WTC11 (cell line): ENCODE results near the gene ABHD3. TPM values are rescaled to one million over a fixed set of nuclear protein-coding genes. Genes with fewer than 3 reads are reported as not detected.

ENCODE experiments used
- ATAC-seq: fragments of 200-7000 bp; cut with Tn5 transposase; 2 replicates; pipeline ENCODE4 v1.10.0; 2021; ENCODE audit warnings: mild to moderate bottlenecking, moderate library complexity
- CTCF ChIA-PET: fragments of 300-600 bp; sonication (Branson Sonifier 250); formaldehyde crosslinking; loops from one replicate; lab custom pipeline; 2021; ENCODE audit warnings: antibody characterized with exemption; lab: Charles Lee
- POLR2A ChIA-PET: fragments of 350-600 bp; sonication (Branson Sonifier 250); formaldehyde crosslinking; loops from one replicate; lab custom pipeline; 2021; ENCODE audit warnings: antibody characterized with exemption; lab: Charles Lee
- DNase-seq: peaks from one replicate; pipeline ENCODE4 v3.0.0; 2021; ENCODE audit warnings: low spot score
- H3K27ac Mint-ChIP-seq: 2 replicates; pipeline ENCODE4 v1.8.0; 2021; ENCODE audit warnings: mixed read lengths
- H3K27me3 Mint-ChIP-seq: 2 replicates; pipeline ENCODE4 v1.8.0; 2021; ENCODE audit warnings: low read depth, mild to moderate bottlenecking, moderate library complexity, mixed read lengths
- H3K36me3 Mint-ChIP-seq: 2 replicates; pipeline ENCODE4 v1.8.0; 2021; ENCODE audit warnings: mixed read lengths
- H3K4me1 Mint-ChIP-seq: 2 replicates; pipeline ENCODE4 v1.8.0; 2022; ENCODE audit warnings: mixed read lengths
- H3K4me3 Mint-ChIP-seq: 2 replicates; pipeline ENCODE4 v1.8.0; 2021; ENCODE audit warnings: mild to moderate bottlenecking, moderate library complexity, mixed read lengths
- H3K9me3 Mint-ChIP-seq: 2 replicates; pipeline ENCODE4 v1.8.0; 2021; ENCODE audit warnings: mixed read lengths
- ATF1 ChIP-seq: sonication (generic); formaldehyde crosslinking; IDR thresholded peaks from 2 replicates; pipeline ENCODE4 v1.8.1; 2023; ENCODE audit warnings: mild to moderate bottlenecking, moderate library complexity, missing genetic modification reagents
- FOXK1 ChIP-seq: sonication (generic); formaldehyde crosslinking; IDR thresholded peaks from 2 replicates; pipeline ENCODE4 v1.8.0; 2022; ENCODE audit warnings: mild to moderate bottlenecking, moderate library complexity, missing genetic modification reagents
- GABPB1 ChIP-seq: sonication (generic); formaldehyde crosslinking; IDR thresholded peaks from 2 replicates; pipeline ENCODE4 v1.8.1; 2023; ENCODE audit warnings: mild to moderate bottlenecking, missing genetic modification reagents
- GRHL2 ChIP-seq: fragments of 250-450 bp; sonication (Bioruptor Pico); IDR thresholded peaks from 2 replicates; pipeline ENCODE4 v1.8.0; 2022; ENCODE audit warnings: mild to moderate bottlenecking, moderate library complexity; ENCODE audit not compliant: insufficient replicate concordance, severe bottlenecking
- HMGA2 ChIP-seq: fragments of 250-450 bp; sonication (Bioruptor Pico); IDR thresholded peaks from 2 replicates; pipeline ENCODE4 v1.4.0; 2021; ENCODE audit warnings: mild to moderate bottlenecking, moderate library complexity
- JUN ChIP-seq: sonication (generic); formaldehyde crosslinking; IDR thresholded peaks from 2 replicates; pipeline ENCODE4 v1.8.0; 2023; ENCODE audit warnings: mild to moderate bottlenecking, missing genetic modification reagents
- MYBL2 ChIP-seq: sonication (generic); formaldehyde crosslinking; IDR thresholded peaks from 2 replicates; pipeline ENCODE4 v1.8.1; 2023; ENCODE audit warnings: mild to moderate bottlenecking, moderate library complexity, missing genetic modification reagents
- NFYB ChIP-seq: sonication (generic); formaldehyde crosslinking; conservative IDR thresholded peaks from 2 replicates; pipeline ENCODE4 v1.8.0; 2022; ENCODE audit warnings: low read depth, missing genetic modification reagents
- NR2C2 ChIP-seq: sonication (generic); formaldehyde crosslinking; IDR thresholded peaks from 2 replicates; pipeline ENCODE4 v1.8.0; 2022; ENCODE audit warnings: mild to moderate bottlenecking, missing genetic modification reagents
- SMAD4 ChIP-seq: sonication (generic); formaldehyde crosslinking; IDR thresholded peaks from 2 replicates; pipeline ENCODE4 v1.8.0; 2022; ENCODE audit warnings: mild to moderate bottlenecking, missing genetic modification reagents
- TEAD1 ChIP-seq: sonication (generic); formaldehyde crosslinking; IDR thresholded peaks from 2 replicates; pipeline ENCODE4 v1.8.0; 2022; ENCODE audit warnings: mild to moderate bottlenecking, missing genetic modification reagents
- ZBTB21 ChIP-seq: sonication (generic); formaldehyde crosslinking; IDR thresholded peaks from 2 replicates; pipeline ENCODE4 v1.8.1; 2023; ENCODE audit warnings: mild to moderate bottlenecking, missing genetic modification reagents, borderline replicate concordance
- ZNF121 ChIP-seq: sonication (generic); formaldehyde crosslinking; IDR thresholded peaks from 2 replicates; pipeline ENCODE4 v1.8.0; 2023; ENCODE audit warnings: missing genetic modification reagents
- total RNA-seq: library from RNA; stranded (reverse); gene quantifications from 3 replicates; pipeline ENCODE4 v1.2.3, GENCODE V29; 2021
- TF ChIP-seq, protein P1 (sequence below): sonication (generic); formaldehyde crosslinking; IDR thresholded peaks from 2 replicates; pipeline ENCODE4 v1.8.1; 2023; ENCODE audit warnings: mild to moderate bottlenecking, missing genetic modification reagents, moderate library complexity
- TF ChIP-seq, protein P2 (sequence below): sonication (generic); formaldehyde crosslinking; IDR thresholded peaks from 2 replicates; pipeline ENCODE4 v1.8.1; 2023; ENCODE audit warnings: mild to moderate bottlenecking, missing genetic modification reagents
- TF ChIP-seq, protein P3 (sequence below): fragments of 250-450 bp; sonication (Bioruptor Pico); IDR thresholded peaks from 2 replicates; pipeline ENCODE4 v2.1.2; 2022; ENCODE audit warnings: mild to moderate bottlenecking, moderate library complexity
- TF ChIP-seq, protein P4 (sequence below): sonication (generic); formaldehyde crosslinking; conservative IDR thresholded peaks from 2 replicates; pipeline ENCODE4 v1.8.1; 2022; ENCODE audit warnings: mild to moderate bottlenecking, missing genetic modification reagents
- TF ChIP-seq, protein P5 (sequence below): sonication (generic); formaldehyde crosslinking; conservative IDR thresholded peaks from 2 replicates; pipeline ENCODE4 v1.8.1; 2023; ENCODE audit warnings: mild to moderate bottlenecking, low read depth, missing genetic modification reagents, moderate library complexity
- TF ChIP-seq, protein P6 (sequence below): sonication (generic); formaldehyde crosslinking; IDR thresholded peaks from 2 replicates; pipeline ENCODE4 v1.8.1; 2023; ENCODE audit warnings: mild to moderate bottlenecking, moderate library complexity, missing genetic modification reagents
- TF ChIP-seq, protein P7 (sequence below): fragments of 250-450 bp; sonication (Bioruptor Pico); IDR thresholded peaks from 2 replicates; pipeline ENCODE4 v1.9.0; 2021; ENCODE audit warnings: moderate library complexity, mild to moderate bottlenecking, inconsistent platforms, borderline replicate concordance

ABHD3 gene
- total RNA-seq, 1 experiment from 2014 or later: 11.1 TPM

DNA sequence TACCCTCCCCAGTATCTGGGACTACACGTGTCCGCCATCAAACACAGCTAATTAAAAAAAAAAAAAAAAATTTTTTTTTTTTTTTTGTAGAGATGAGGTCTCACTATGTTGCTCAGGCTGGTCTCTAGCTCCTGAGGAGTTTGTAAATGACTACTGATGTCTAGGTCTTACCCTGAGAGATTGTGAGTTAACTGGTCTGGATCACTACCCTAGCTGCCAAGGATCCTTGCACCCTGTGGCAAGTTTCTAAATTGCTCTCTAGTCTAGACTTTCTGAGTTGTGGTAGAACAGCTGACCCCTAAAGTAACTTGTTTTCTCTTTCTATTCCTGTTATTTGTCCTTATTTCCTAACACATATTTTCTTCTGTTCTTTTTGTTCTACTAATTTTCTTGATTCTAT lies 44.5 kb downstream of the ABHD3 start (continued):
- TF ChIP-seq HMGA2 (CRISPR knock-in tag): no peak
- TF ChIP-seq, protein P1, sequence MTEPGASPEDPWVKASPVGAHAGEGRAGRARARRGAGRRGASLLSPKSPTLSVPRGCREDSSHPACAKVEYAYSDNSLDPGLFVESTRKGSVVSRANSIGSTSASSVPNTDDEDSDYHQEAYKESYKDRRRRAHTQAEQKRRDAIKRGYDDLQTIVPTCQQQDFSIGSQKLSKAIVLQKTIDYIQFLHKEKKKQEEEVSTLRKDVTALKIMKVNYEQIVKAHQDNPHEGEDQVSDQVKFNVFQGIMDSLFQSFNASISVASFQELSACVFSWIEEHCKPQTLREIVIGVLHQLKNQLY (CRISPR knock-in tag): no peak
- TF ChIP-seq SMAD4 (CRISPR knock-in tag): no peak
- TF ChIP-seq JUN (CRISPR knock-in tag): no peak
- TF ChIP-seq, protein P2, sequence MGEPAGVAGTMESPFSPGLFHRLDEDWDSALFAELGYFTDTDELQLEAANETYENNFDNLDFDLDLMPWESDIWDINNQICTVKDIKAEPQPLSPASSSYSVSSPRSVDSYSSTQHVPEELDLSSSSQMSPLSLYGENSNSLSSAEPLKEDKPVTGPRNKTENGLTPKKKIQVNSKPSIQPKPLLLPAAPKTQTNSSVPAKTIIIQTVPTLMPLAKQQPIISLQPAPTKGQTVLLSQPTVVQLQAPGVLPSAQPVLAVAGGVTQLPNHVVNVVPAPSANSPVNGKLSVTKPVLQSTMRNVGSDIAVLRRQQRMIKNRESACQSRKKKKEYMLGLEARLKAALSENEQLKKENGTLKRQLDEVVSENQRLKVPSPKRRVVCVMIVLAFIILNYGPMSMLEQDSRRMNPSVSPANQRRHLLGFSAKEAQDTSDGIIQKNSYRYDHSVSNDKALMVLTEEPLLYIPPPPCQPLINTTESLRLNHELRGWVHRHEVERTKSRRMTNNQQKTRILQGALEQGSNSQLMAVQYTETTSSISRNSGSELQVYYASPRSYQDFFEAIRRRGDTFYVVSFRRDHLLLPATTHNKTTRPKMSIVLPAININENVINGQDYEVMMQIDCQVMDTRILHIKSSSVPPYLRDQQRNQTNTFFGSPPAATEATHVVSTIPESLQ: no peak
- no peak for TF ChIP-seq ATF1
- TF ChIP-seq MYBL2 (CRISPR knock-in tag): no peak
- TF ChIP-seq NFYB (CRISPR knock-in tag): no peak
- TF ChIP-seq GABPB1 (CRISPR knock-in tag): no peak

DNA sequence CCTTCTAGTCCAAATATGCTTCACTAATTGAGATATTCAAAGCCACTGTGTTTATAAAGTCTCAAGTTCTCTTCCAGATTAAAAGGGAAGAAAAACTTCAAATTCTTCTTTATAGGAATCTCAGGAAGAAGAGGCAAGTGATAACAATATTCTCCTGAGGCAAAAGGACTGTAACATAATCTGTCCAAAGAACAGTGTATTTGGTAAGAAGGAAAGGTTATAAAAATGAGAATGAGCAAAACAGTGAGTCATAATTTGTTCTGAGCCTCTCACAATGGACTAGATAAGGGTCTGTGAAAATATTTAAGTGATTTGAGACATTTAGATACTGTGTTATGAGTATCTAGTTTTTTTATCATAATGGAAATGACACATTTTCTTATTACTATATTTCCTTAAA lies 48.2 kb downstream of the ABHD3 start:
- CTCF ChIA-PET: no interaction called here
- no peak overlapping the region for H3K27ac Mint-ChIP-seq

DNA sequence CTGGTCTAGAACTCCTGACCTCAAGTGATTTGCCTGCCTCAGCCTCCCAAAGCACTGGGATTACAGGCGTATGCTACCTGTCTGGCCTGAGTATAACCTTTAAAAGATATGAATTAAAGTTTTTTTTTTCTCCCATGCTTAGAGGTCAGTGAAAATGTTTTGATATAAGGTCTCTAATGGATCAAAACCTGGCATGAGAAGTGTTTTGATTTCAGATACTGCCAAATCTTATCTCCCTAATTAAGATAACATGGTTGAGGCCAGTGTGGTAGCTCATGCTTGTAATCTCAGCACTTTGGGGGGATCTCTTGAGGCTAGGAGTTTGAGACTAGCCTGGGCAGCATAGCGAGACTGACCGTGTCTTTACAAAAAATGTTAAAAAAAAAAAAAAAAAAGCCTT lies 51.2 kb downstream of the ABHD3 start:
- Mint-ChIP-seq H3K9me3 (peaks cover 5% of the 10 kb centered on the region), H3K4me3 (no peak overlapping the region), H3K4me1 (no peaks in the 10 kb centered on the region), H3K27me3 (no peaks in the 10 kb centered on the region), H3K36me3 (peaks cover 7% of the 10 kb centered on the region), H3K27ac (no peak overlapping the region)
- ATAC-seq (no peak), DNase-seq (no peak)
- no peak for TF ChIP-seq GRHL2 (CRISPR knock-in tag)
- TF ChIP-seq ZNF121 (CRISPR knock-in tag): no peak
- no peak for TF ChIP-seq ZBTB21 (CRISPR knock-in tag)
- no peak for TF ChIP-seq HMGA2 (CRISPR knock-in tag)
- TF ChIP-seq, protein P3, sequence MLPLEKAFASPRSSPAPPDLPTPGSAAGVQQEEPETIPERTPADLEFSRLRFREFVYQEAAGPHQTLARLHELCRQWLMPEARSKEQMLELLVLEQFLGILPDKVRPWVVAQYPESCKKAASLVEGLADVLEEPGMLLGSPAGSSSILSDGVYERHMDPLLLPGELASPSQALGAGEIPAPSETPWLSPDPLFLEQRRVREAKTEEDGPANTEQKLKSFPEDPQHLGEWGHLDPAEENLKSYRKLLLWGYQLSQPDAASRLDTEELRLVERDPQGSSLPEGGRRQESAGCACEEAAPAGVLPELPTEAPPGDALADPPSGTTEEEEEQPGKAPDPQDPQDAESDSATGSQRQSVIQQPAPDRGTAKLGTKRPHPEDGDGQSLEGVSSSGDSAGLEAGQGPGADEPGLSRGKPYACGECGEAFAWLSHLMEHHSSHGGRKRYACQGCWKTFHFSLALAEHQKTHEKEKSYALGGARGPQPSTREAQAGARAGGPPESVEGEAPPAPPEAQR: no peak
- TF ChIP-seq NR2C2 (CRISPR knock-in tag): no peak
- TF ChIP-seq, protein P4, sequence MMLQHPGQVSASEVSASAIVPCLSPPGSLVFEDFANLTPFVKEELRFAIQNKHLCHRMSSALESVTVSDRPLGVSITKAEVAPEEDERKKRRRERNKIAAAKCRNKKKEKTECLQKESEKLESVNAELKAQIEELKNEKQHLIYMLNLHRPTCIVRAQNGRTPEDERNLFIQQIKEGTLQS (CRISPR knock-in tag): no peak
- ChIA-PET POLR2A (no interaction called here), CTCF (no interaction called here)

More for the DNA sequence above, 48.2 kb downstream of the ABHD3 start:
- Mint-ChIP-seq H3K4me3 (no peak overlapping the region), H3K36me3 (peaks cover 7% of the 10 kb centered on the region), H3K9me3 (peaks cover 5% of the 10 kb centered on the region), H3K27me3 (no peaks in the 10 kb centered on the region), H3K4me1 (no peaks in the 10 kb centered on the region)
- TF ChIP-seq, protein P5, sequence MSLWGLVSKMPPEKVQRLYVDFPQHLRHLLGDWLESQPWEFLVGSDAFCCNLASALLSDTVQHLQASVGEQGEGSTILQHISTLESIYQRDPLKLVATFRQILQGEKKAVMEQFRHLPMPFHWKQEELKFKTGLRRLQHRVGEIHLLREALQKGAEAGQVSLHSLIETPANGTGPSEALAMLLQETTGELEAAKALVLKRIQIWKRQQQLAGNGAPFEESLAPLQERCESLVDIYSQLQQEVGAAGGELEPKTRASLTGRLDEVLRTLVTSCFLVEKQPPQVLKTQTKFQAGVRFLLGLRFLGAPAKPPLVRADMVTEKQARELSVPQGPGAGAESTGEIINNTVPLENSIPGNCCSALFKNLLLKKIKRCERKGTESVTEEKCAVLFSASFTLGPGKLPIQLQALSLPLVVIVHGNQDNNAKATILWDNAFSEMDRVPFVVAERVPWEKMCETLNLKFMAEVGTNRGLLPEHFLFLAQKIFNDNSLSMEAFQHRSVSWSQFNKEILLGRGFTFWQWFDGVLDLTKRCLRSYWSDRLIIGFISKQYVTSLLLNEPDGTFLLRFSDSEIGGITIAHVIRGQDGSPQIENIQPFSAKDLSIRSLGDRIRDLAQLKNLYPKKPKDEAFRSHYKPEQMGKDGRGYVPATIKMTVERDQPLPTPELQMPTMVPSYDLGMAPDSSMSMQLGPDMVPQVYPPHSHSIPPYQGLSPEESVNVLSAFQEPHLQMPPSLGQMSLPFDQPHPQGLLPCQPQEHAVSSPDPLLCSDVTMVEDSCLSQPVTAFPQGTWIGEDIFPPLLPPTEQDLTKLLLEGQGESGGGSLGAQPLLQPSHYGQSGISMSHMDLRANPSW (CRISPR knock-in tag): no peak
- no peak for TF ChIP-seq FOXK1 (CRISPR knock-in tag)
- TF ChIP-seq, protein P6, sequence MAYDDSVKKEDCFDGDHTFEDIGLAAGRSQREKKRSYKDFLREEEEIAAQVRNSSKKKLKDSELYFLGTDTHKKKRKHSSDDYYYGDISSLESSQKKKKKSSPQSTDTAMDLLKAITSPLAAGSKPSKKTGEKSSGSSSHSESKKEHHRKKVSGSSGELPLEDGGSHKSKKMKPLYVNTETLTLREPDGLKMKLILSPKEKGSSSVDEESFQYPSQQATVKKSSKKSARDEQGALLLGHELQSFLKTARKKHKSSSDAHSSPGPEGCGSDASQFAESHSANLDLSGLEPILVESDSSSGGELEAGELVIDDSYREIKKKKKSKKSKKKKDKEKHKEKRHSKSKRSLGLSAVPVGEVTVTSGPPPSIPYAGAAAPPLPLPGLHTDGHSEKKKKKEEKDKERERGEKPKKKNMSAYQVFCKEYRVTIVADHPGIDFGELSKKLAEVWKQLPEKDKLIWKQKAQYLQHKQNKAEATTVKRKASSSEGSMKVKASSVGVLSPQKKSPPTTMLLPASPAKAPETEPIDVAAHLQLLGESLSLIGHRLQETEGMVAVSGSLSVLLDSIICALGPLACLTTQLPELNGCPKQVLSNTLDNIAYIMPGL (CRISPR knock-in tag): no peak
- TF ChIP-seq, protein P7, sequence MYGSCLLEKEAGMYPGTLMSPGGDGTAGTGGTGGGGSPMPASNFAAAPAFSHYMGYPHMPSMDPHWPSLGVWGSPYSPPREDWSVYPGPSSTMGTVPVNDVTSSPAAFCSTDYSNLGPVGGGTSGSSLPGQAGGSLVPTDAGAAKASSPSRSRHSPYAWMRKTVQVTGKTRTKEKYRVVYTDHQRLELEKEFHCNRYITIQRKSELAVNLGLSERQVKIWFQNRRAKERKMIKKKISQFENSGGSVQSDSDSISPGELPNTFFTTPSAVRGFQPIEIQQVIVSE: no peak
- no peak for TF ChIP-seq TEAD1
- POLR2A ChIA-PET: no interaction called here
- DNase-seq: no peak
- ATAC-seq: no peak
